ENCODE results near the gene PIK3CD. TPM values are rescaled to one million over a fixed set of nuclear protein-coding genes. Genes with fewer than 3 reads are reported as not detected.

Gene PIK3CD
- total RNA-seq, 1 donor from 2014 or later = 13.0 TPM

GRCh38 chr1:9607352-9607751 lies 44.2 kb upstream of the PIK3CD start:
- intact Hi-C loops (cut with DNase I) = no loop called here
- Histone ChIP-seq H3K27ac (no peak overlapping the region), H3K4me1 (no peaks in the 10 kb centered on the region), H3K36me3 (peaks cover 0 to 24% of the 10 kb centered on the region in 2 donors), H3K9me3 (no peaks in the 10 kb centered on the region), H3K4me3 (no peak overlapping the region), H3K27me3 (no peaks in the 10 kb centered on the region)
- DNase-seq (ENCODE audit: extremely low spot score in 2 of 2) = no peak
- TF ChIP-seq POLR2AphosphoS5 (IDR thresholded peaks at IDR 0.05; ENCODE audit: insufficient read depth in 1 of 2, low read depth in 1 of 2) (no peak), CTCF (IDR thresholded peaks at IDR 0.05) (no peak), POLR2A (IDR thresholded peaks at IDR 0.05) (no peak)

- Histone ChIP-seq H3K9me3 (no peaks in the 10 kb centered on the region), H3K4me3 (no peak overlapping the region), H3K27ac (no peak overlapping the region), H3K4me1 (no peaks in the 10 kb centered on the region), H3K36me3 (peaks cover 0 to 17% of the 10 kb centered on the region in 2 donors), H3K27me3 (no peaks in the 10 kb centered on the region)
- intact Hi-C loops (cut with DNase I) = no loop called here
- DNase-seq (ENCODE audit: extremely low spot score in 2 of 2) = no peak
- TF ChIP-seq POLR2A (IDR thresholded peaks at IDR 0.05) = no peak
- no peak for TF ChIP-seq POLR2AphosphoS5 (IDR thresholded peaks at IDR 0.05; ENCODE audit: insufficient read depth in 1 of 2, low read depth in 1 of 2)
- TF ChIP-seq CTCF (IDR thresholded peaks at IDR 0.05) = no peak
These were observed 41.5 kb upstream of the PIK3CD start for GRCh38 chr1:9609998-9610397.

GRCh38 chr1:9610548-9610947 lies 41.0 kb upstream of the PIK3CD start:
- TF ChIP-seq POLR2AphosphoS5 (IDR thresholded peaks at IDR 0.05; ENCODE audit: insufficient read depth in 1 of 2, low read depth in 1 of 2) (no peak), POLR2A (IDR thresholded peaks at IDR 0.05) (no peak), CTCF (IDR thresholded peaks at IDR 0.05) (no peak)
- no peak overlapping the region for H3K4me3 ChIP-seq
- no peak for DNase-seq (ENCODE audit: extremely low spot score in 2 of 2)
- no peaks in the 10 kb centered on the region for H3K27me3 ChIP-seq
- H3K4me1 ChIP-seq = no peaks in the 10 kb centered on the region
- no peak overlapping the region for H3K27ac ChIP-seq
- H3K36me3 ChIP-seq = peaks cover 0 to 17% of the 10 kb centered on the region in 2 donors
- no peaks in the 10 kb centered on the region for H3K9me3 ChIP-seq
- intact Hi-C loops (cut with DNase I) = no loop called here

GRCh38 chr1:9611716-9612115 lies 39.8 kb upstream of the PIK3CD start:
- H3K9me3 ChIP-seq = no peaks in the 10 kb centered on the region
- no peaks in the 10 kb centered on the region for H3K27me3 ChIP-seq
- H3K4me3 ChIP-seq = no peak overlapping the region
- no peak for TF ChIP-seq CTCF (IDR thresholded peaks at IDR 0.05)
- no peak for TF ChIP-seq POLR2AphosphoS5 (IDR thresholded peaks at IDR 0.05; ENCODE audit: insufficient read depth in 1 of 2, low read depth in 1 of 2)
- no peak for TF ChIP-seq POLR2A (IDR thresholded peaks at IDR 0.05)
- DNase-seq (ENCODE audit: extremely low spot score in 2 of 2) = no peak
- no peaks in the 10 kb centered on the region for H3K4me1 ChIP-seq
- H3K36me3 ChIP-seq = peaks cover 0 to 17% of the 10 kb centered on the region in 2 donors
- no peak overlapping the region for H3K27ac ChIP-seq
- intact Hi-C loops (cut with DNase I) = no loop called here

GRCh38 chr1:9612162-9612845 lies 39.2 kb upstream of the PIK3CD start:
- no peak for DNase-seq (ENCODE audit: extremely low spot score in 2 of 2)
- no peak for TF ChIP-seq POLR2AphosphoS5 (IDR thresholded peaks at IDR 0.05; ENCODE audit: insufficient read depth in 1 of 2, low read depth in 1 of 2)
- no peak for TF ChIP-seq POLR2A (IDR thresholded peaks at IDR 0.05)
- no peak for TF ChIP-seq CTCF (IDR thresholded peaks at IDR 0.05)
- no peaks in the 10 kb centered on the region for H3K9me3 ChIP-seq
- no peak overlapping the region for H3K4me3 ChIP-seq
- H3K27ac ChIP-seq = no peak overlapping the region
- intact Hi-C loops (cut with DNase I) = no loop called here
- peaks cover 0 to 17% of the 10 kb centered on the region in 2 donors for H3K36me3 ChIP-seq
- no peaks in the 10 kb centered on the region for H3K4me1 ChIP-seq
- H3K27me3 ChIP-seq = no peaks in the 10 kb centered on the region

All from vagina (tissue), 2 donors.